T47D (cell line): ENCODE data around the gene PLTP.
"Not testable (repeated sequence)": the region's sequence is repeated elsewhere in the genome, so short reads cannot be mapped to it uniquely, and the experiment has no call there.

Source experiments
- DNase-seq, 2 experiments: peaks; one replicate each; pipeline versions ENCODE4 v3.0.0 to v3.0.0-alpha.2; 2011 to 2012; ENCODE audit warnings: low read depth in 1 of 2, low spot score in 1 of 2
- JUND ChIP-seq: IDR thresholded peaks from 2 replicates; pipeline ENCODE4 v1.6.1; 2012; ENCODE audit warnings: low read depth
- in situ Hi-C: cut with HindIII; loops from 2 replicates; pipeline ENCODE4 v1.10.0; 2016; ENCODE audit warnings: low sequenced_read_pairs, low pct_unique_long_range_greater_than_20kb

PLTP gene

GRCh38 chr20:45911486-45912343, at the start of gene PLTP:
Gene PLTP, minus strand, starts transcription at chr20:45912155. Its CDS starts 703 bp downstream, at chr20:45911452.
- TF ChIP-seq JUND, result no peak
- DNase-seq, result no peak
- in situ Hi-C loops, result no loop called here

- no peak for TF ChIP-seq JUND
- in situ Hi-C loops, result no loop called here
- DNase-seq, result no peak
Observed at GRCh38 chr20:45959956-45960630, 48.1 kb upstream of the PLTP start.

GRCh38 chr20:45959126-45959525, 47.2 kb upstream of the PLTP start:
- no peak for DNase-seq
- in situ Hi-C loops, result no loop called here
- no peak for TF ChIP-seq JUND

GRCh38 chr20:45958593-45958992, 46.6 kb upstream of the PLTP start:
- in situ Hi-C loops, result no loop called here
- TF ChIP-seq JUND, result no peak
- no peak for DNase-seq

GRCh38 chr20:45957021-45957941, 45.3 kb upstream of the PLTP start:
- no peak for DNase-seq
- in situ Hi-C loops, result no loop called here
- TF ChIP-seq JUND, result no peak

- DNase-seq, in situ Hi-C loops: not testable (repeated sequence)
Observed at GRCh38 chr20:45956326-45956725, 44.4 kb upstream of the PLTP start.

GRCh38 chr20:45953672-45954071, 41.7 kb upstream of the PLTP start:
- in situ Hi-C loops, result no loop called here
- no peak for TF ChIP-seq JUND
- no peak for DNase-seq

- no peak for TF ChIP-seq JUND
- DNase-seq, result no peak
- in situ Hi-C loops, result no loop called here
Observed at GRCh38 chr20:45952861-45953260, 40.9 kb upstream of the PLTP start.

- no peak for TF ChIP-seq JUND
- in situ Hi-C loops, result no loop called here
- DNase-seq, result no peak
Observed at GRCh38 chr20:45951925-45952834, 40.2 kb upstream of the PLTP start.

GRCh38 chr20:45950330-45950646, 38.3 kb upstream of the PLTP start:
- TF ChIP-seq JUND, result no peak
- DNase-seq, result no peak
- in situ Hi-C loops, result no loop called here

- in situ Hi-C loops, result no loop called here
- no peak for TF ChIP-seq JUND
- no peak for DNase-seq
Observed at GRCh38 chr20:45949542-45950329, 37.8 kb upstream of the PLTP start.
